Ovary (tissue), 3 donors: Measurements from ENCODE around the gene LIPG.

ENCODE experiments used
- EP300 ChIP-seq: sonication (generic); formaldehyde crosslinking; IDR thresholded peaks from one replicate; pipeline ENCODE4 v1.6.1; 2017; ENCODE audit warnings: antibody characterized with exemption
- TF ChIP-seq, protein P1 (sequence below), 3 donors: fragments of 450-650 bp in 2 of 3; fragments of 200-600 bp in 1 of 3; IDR thresholded peaks; one replicate each; pipeline versions ENCODE4 v1.5.1 to v1.8.0; 2016 to 2022; ENCODE audit warnings: antibody characterized with exemption in 3 of 3, mild to moderate bottlenecking in 1 of 3
- donor health status: DM: no; HTN: no; CAD: no.

DNA sequence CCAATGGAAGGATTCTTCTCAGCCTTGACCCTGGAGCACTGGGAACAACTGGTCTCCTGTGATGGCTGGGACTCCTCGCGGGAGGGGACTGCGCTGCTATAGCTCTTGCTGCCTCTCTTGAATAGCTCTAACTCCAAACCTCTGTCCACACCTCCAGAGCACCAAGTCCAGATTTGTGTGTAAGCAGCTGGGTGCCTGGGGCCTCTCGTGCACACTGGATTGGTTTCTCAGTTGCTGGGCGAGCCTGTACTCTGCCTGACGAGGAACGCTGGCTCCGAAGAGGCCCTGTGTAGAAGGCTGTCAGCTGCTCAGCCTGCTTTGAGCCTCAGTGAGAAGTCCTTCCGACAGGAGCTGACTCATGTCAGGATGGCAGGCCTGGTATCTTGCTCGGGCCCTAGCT lies 28.8 kb downstream of the LIPG start:
- TF ChIP-seq, protein P1, sequence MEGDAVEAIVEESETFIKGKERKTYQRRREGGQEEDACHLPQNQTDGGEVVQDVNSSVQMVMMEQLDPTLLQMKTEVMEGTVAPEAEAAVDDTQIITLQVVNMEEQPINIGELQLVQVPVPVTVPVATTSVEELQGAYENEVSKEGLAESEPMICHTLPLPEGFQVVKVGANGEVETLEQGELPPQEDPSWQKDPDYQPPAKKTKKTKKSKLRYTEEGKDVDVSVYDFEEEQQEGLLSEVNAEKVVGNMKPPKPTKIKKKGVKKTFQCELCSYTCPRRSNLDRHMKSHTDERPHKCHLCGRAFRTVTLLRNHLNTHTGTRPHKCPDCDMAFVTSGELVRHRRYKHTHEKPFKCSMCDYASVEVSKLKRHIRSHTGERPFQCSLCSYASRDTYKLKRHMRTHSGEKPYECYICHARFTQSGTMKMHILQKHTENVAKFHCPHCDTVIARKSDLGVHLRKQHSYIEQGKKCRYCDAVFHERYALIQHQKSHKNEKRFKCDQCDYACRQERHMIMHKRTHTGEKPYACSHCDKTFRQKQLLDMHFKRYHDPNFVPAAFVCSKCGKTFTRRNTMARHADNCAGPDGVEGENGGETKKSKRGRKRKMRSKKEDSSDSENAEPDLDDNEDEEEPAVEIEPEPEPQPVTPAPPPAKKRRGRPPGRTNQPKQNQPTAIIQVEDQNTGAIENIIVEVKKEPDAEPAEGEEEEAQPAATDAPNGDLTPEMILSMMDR (IDR thresholded peaks at IDR 0.05): no peak
- no peak for TF ChIP-seq EP300
